Measurements from ENCODE around the gene SMAD9.

The SMAD9 gene

DNA sequence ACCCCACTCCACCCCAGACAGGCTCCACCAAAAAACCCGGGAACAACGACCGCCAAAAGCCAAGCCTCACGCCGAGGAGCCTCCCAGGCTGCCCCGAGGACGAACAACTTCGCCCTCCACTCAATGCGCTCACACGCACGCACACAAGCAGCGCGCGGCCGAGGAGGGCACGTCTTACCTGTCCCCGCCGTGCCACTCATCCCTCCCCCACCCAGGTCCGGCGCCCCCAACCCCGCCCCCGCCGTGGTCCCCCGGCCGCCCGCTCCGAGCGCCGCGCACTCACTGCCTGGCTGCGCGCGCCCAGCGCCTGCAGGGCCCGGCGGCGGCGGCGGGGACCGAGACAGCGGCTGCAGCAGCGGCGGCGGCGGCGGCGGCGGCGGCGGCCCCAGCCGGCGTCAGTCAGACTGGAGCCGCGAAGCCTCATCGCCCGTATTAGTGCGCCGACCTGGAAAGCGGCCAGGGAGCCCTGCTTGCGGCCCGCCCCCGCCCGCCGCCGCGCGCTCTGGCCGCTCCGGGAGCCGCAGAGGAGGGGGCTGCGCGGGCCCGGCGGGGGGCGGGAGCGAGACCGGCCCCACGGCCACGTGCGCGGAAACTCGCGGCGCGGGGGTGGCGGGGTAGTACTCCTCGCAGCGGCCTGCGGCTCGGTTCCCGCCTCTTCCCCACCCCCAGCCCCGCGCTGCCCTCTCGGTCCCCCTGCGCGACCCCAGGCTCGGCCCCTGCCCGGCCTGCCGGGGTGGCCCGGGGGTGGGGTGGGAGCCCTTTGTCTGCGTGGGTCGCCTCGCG, at the start of gene SMAD9:
TSS of gene SMAD9 (minus strand) at position 406 of the 783 bp plus-strand sequence. CDS start 40,549 bp downstream, outside the sequence.
- H3K4me3 ChIP-seq (ENCODE audit: low read length): peak within 1 kb of the TSS; percentile 7; the same call in 1 of the 2 replicates
- TF ChIP-seq ZNF274 (IDR thresholded peaks at IDR 0.05; ENCODE audit: low read depth, low read length): no peak

DNA sequence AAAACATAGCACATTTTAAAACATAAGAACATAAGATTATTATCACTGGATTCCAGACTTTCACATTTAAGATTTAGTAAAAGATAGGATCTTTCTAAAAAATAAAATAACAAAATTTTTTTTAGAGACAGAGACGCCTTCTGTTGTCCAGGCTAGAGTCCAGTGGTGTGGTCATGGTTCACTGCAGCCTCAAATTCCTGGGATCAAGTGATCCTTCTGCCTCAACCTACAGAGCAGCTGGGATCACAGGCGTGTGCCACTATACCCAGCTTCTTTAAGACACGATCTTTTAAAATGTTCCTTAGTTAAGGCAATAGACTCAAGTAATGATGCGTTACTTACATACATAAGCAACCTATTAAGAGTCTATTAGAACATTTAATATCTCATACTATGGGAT, 46.4 kb upstream of the SMAD9 start:
- TF ChIP-seq ZNF274 (IDR thresholded peaks at IDR 0.05; ENCODE audit: low read depth, low read length): no peak
- H3K4me3 ChIP-seq (ENCODE audit: low read length): no peak overlapping the region

DNA sequence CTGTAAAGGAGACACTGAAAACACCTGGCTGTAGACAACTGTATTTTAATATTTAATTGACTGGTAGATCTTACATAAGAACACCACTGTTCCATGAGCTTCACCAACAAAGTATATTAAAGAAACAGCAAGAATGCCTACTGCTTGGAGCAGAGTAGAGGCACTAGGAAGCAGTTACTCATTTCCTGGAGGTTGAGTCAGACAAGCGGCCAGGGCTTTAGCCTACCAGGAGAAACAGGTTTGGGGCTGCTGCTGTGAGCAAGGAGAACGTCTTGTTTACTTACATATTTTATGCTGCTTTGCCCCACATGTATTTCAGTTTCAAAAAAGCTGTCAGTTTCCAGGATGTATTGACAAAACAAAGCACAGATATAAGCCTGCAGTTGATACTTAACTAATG, 45.7 kb upstream of the SMAD9 start:
- no peak for TF ChIP-seq ZNF274 (IDR thresholded peaks at IDR 0.05; ENCODE audit: low read depth, low read length)
- no peak overlapping the region for H3K4me3 ChIP-seq (ENCODE audit: low read length)

DNA sequence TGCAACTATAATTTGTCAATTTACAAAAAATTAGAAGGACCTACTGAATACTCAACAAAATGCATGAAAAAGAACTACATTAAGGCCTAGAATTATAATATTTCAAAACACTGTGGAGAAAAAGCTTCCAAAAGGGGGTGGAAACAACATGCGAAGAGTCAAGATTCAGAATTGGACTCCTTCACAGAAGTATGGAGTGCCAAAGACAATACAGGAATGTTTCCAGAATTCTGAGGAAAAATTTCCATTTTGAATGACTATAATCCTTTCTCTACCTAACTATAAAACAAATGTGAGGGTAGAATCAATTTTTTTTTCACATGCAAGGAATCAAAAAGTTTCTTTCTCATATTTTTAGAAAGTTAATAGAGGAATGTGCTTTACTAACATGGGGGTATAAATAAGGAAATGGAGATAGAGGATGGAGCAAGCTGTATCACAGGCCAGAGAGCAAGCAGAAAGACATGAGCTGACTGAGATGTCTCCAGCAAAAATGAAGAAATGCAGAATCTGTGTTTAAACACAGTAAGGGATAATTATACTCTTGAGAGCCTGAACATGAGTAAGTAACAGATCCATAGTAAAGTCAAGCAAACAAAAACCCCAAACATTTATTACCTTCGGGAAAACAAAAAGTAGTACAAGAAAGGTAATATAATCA, 39.5 kb upstream of the SMAD9 start:
- TF ChIP-seq ZNF274 (IDR thresholded peaks at IDR 0.05; ENCODE audit: low read depth, low read length): no peak
- no peak overlapping the region for H3K4me3 ChIP-seq (ENCODE audit: low read length)

DNA sequence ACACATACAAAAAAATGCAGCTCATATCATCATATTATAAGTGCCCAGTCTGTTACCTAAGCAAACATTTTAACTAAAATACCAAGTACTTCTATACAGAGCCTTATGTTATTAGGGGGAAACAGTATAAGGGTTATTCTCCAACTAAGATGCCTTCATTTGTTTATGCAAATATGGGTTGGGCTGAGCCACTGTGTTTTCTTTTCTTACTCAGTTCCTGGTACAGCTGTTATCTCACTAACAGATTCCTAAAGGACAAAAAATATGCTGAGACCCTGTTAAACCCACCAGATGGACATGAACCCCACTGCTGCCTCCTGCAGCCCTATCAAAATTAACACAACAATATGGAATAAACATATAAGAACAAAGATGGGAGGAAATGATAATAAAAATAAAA, 34.5 kb upstream of the SMAD9 start:
- no peak for TF ChIP-seq ZNF274 (IDR thresholded peaks at IDR 0.05; ENCODE audit: low read depth, low read length)
- H3K4me3 ChIP-seq (ENCODE audit: low read length): no peak overlapping the region

DNA sequence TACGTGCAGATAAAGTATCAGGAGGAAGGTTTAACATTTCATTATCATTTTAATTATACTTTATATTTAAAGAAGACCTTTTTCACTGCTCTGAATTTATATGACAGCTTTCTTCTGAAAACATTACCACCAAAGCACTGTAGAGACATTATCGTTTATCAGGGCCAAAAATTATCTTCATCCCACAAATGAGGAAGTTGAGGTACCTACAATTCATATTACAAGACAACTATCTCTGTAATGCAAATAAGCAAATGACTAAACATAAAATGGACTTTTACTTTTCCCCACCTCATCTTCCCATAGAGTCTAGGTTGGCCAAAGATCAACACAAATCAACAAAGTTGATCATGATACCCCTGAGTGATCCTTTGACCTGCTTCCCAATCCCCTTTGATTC, 30.9 kb upstream of the SMAD9 start:
- TF ChIP-seq ZNF274 (IDR thresholded peaks at IDR 0.05; ENCODE audit: low read depth, low read length): no peak
- no peak overlapping the region for H3K4me3 ChIP-seq (ENCODE audit: low read length)

DNA sequence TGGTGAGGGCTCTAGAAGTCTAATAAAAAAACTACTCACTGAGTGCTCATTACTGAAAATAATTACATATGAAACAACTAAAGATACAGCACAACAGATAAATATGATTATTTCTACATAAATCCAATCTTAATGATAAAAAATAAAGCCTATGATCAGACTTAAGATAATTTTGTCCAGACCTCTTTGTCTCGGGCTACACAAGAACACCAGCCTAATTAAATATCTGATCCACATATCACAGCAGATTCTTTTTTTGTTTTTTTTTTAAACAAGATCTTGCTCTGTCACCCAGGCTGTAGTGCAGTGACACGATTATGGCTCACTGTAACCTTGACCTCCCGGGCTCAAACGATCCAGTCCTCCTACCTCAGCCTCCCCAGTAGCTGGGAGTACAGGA, 30.3 kb upstream of the SMAD9 start:
- TF ChIP-seq ZNF274 (IDR thresholded peaks at IDR 0.05; ENCODE audit: low read depth, low read length): no peak
- no peak overlapping the region for H3K4me3 ChIP-seq (ENCODE audit: low read length)

DNA sequence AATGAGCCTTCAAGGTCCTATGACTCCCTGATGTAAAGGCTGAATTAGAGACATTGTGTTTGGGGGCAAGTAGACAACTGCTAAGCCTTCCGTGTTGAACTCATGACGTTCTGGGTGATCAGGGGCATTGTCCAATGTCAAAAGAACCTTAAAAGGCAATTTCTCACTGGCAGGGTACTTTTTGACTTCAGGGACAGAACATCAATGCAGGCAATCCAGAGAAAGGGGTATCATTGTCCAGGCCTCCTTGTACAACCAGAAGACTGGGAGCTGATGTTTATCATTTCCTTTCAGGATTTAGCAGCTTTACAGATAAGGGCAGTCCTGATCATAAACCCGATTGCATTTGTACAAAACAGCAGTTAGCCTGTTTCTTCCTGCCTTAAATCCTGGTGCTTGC, 25.0 kb upstream of the SMAD9 start:
- H3K4me3 ChIP-seq (ENCODE audit: low read length): no peak overlapping the region
- no peak for TF ChIP-seq ZNF274 (IDR thresholded peaks at IDR 0.05; ENCODE audit: low read depth, low read length)

DNA sequence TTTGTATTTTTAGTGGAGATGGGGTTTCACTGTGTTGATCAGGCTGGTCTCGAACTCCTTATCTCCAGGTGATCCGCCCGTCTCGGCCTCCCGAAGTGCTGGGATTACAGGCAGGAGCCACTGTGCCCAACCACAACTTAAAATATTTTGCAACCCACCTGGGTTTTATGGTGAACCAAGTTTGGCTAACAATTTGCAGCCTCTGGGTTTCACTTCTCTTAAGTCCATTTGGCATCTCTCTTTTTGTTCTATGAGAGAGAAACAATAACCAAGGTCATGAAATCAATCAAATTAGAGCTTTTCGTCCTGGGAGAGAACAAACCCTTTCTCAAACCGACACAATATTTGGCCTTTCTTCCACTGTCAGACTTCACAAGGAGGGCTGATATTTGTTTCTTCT, 5.6 kb upstream of the SMAD9 start:
- no peak overlapping the region for H3K4me3 ChIP-seq (ENCODE audit: low read length)
- no peak for TF ChIP-seq ZNF274 (IDR thresholded peaks at IDR 0.05; ENCODE audit: low read depth, low read length)

DNA sequence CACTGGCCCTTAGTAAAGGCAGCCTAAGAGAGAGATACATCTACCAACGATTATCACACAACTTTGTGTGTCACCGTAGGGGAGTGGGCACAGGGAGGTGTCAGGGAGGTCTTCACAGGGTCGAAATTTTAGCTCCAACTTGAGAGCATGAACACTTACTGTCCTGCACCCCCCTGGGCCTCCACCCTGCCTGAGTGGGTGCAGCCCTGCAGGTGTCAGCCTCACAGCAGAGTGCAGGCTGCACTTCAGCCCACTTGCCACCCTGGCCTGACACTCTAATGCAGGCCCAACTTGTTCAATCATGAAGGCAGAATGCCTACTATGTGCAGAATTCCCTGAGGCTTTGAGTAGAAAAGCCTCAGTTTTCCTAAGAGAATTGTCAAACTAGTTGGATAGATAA, 4.0 kb upstream of the SMAD9 start:
- TF ChIP-seq ZNF274 (IDR thresholded peaks at IDR 0.05; ENCODE audit: low read depth, low read length): no peak
- H3K4me3 ChIP-seq (ENCODE audit: low read length): no peak overlapping the region

DNA sequence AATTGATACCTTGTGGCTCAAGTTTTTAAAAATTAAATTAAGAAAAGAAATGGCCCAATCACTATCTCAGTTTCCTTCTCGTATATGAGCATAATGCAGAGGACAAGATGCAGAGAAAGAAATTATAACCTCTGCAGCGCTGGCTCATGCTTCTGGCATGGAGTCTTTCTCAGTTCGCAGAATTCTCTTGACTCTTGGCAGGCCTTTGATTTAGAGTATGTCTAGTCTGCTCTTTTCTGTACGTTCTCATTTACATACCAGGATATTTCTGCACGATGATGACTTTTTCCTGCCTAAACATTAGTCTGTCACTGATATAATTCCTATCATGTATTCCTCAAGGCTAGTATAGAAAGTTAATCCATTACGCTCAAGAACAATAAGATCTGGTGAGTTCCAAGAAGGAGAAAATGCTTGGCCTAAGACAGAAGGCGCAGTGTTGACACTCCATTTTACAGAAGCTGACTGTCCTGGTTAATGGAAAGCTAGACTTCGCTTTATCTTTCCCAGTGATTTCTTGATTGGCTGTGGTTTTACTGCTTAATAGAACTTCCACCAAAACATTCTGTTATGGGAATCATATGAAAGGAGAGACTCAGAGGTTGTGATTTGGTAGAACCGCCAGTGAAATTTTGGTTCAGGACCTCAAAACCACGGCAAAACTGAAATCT, 1.7 kb upstream of the SMAD9 start:
- TF ChIP-seq ZNF274 (IDR thresholded peaks at IDR 0.05; ENCODE audit: low read depth, low read length): no peak
- H3K4me3 ChIP-seq (ENCODE audit: low read length): no peak overlapping the region

DNA sequence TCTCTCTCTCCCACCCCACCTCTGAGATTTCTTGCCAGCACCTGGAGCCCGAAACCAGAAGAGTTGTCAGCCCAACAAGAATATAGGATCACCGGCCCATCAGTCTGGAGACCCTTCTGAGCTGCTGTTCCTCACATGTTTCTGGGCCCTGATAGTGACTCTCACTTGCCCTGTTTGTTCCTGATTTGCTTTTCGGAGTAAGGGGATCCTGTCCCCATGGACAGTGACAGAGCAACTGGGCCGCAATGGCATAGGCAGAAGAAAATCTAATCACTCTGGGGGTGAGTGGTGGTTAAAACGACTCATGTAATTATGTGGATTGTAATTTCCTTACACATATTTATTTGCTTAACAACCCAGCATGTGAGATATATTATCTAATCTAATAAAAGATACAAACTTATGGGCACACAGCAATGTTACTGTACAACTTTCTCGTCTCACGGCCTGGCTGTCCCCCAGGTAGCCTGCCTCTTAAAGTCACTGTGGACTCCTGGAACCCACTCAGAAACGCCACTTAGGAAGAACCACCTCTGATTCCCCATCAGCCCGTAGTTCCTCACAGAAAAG, 663 bp upstream of the SMAD9 start:
- no peak for TF ChIP-seq ZNF274 (IDR thresholded peaks at IDR 0.05; ENCODE audit: low read depth, low read length)
- no peak overlapping the region for H3K4me3 ChIP-seq (ENCODE audit: low read length)

DNA sequence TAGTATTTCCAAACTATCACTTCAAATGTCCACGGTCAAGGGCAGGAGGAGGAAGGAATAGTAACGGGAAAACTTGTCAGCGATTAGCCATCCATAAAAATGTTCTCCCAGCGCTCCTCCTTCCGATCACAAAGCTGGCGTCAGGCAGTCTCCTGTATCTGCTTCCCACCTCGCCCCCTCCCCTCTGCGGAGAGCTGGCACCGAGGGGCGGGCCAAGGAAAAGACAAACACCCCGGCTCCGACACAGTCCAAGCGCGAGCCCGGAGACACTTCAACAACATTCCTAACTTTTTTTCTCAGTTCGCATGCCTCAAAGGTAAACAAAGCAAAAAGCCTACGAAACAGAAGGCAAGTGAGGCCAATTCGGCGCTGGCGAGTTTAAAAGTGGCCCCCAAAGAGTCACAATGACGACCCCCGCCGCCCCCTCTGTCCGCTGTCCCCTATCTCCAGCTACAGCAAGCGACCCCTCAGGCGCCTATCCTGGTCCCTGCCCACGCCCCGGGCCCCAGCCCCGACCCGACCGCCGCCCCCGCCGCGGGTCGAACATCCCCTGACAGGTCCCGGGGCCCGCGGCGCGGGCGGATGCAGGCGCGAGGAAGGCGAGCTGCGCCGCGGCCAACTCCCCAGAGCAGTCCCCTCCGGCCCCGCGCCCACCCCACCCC, 736 bp downstream of the SMAD9 start:
- TF ChIP-seq ZNF274 (IDR thresholded peaks at IDR 0.05; ENCODE audit: low read depth, low read length): no peak
- peak overlapping the region; percentile 7; the same call in 1 of the 2 replicates for H3K4me3 ChIP-seq (ENCODE audit: low read length)
